Gastrocnemius medialis (tissue), 4 donors: Measurements from ENCODE around the gene C9. TPM values are rescaled to one million over a fixed set of nuclear protein-coding genes. Genes with fewer than 3 reads are reported as not detected.

Experiments used
- ATAC-seq, 2 donors: fragments of 150-250 bp; one replicate each; pipeline ENCODE4 v1.9.1; 2016
- DNase-seq, 2 donors: peaks; one replicate each; pipeline ENCODE4 v3.0.0-alpha.2; 2019
- H3K27ac ChIP-seq, 4 donors: fragments of 200-600 bp; sonication (generic); 1 replicate in 1 of 4; 2 replicates in 3 of 4; pipeline ENCODE4 v1.5.1; 2016 to 2018; ENCODE audit warnings: mild to moderate bottlenecking in 2 of 4, moderate library complexity in 1 of 4
- H3K27me3 ChIP-seq, 3 donors: fragments of 200-600 bp; sonication (generic) in 2 of 3; 1 replicate in 1 of 3; 2 replicates in 2 of 3; pipeline versions ENCODE4 v1.5.1 to v1.6.0; 2016 to 2019; ENCODE audit warnings: mild to moderate bottlenecking in 1 of 3, moderate library complexity in 1 of 3
- H3K36me3 ChIP-seq, 2 donors: fragments of 200-600 bp; sonication (generic) in 1 of 2; one replicate each; pipeline ENCODE4 v1.5.1; 2017 to 2018
- H3K4me1 ChIP-seq, 2 donors: fragments of 200-600 bp; sonication (generic) in 1 of 2; one replicate each; pipeline ENCODE4 v1.5.1; 2016 to 2017; ENCODE audit warnings: mild to moderate bottlenecking in 2 of 2
- H3K4me3 ChIP-seq, 4 donors: fragments of 200-600 bp; sonication (generic) in 3 of 4; 1 replicate in 1 of 4; 2 replicates in 3 of 4; pipeline ENCODE4 v1.5.1; 2016 to 2019; ENCODE audit warnings: mild to moderate bottlenecking in 2 of 4
- H3K9me3 ChIP-seq, 3 donors: fragments of 200-600 bp; sonication (generic) in 2 of 3; 1 replicate in 1 of 3; 2 replicates in 2 of 3; pipeline ENCODE4 v1.5.1; 2016 to 2019
- POLR2A ChIP-seq, 2 donors: fragments of 450-650 bp; IDR thresholded peaks; one replicate each; pipeline ENCODE4 v1.6.1; 2017; ENCODE audit warnings: antibody characterized with exemption in 2 of 2, mild to moderate bottlenecking in 2 of 2, moderate library complexity in 2 of 2
- in situ Hi-C, 4 donors: fragments of 200-750 bp; cut with MboI; loops; one replicate each; pipeline versions ENCODE4 v1.15.0 to v1.8.0; 2017; ENCODE audit warnings: low sequenced_read_pairs in 4 of 4
- intact Hi-C: fragments of 100-400 bp; cut with DNase I; formaldehyde crosslinking; loops from one replicate; pipeline ENCODE4 v1.15.1; 2023; ENCODE audit warnings: low total_unique reads
- total RNA-seq, 4 donors: library from RNA; depleted of rRNA; stranded (reverse); fragments of >200 nt; gene quantifications; one replicate each; pipeline versions ENCODE4 v1.1.0 to v1.2.3, GENCODE V29; 2016
- TF ChIP-seq, protein P1 (sequence below), 5 experiments: fragments of 450-650 bp in 3 of 5; fragments of 200-600 bp in 2 of 5; sonication (generic) in 2 of 5; IDR thresholded peaks in 4 of 5; conservative IDR thresholded peaks in 1 of 5; 1 replicate in 4 of 5; 2 replicates in 1 of 5; pipeline ENCODE4 v1.5.1; 2016 to 2019; ENCODE audit warnings: antibody characterized with exemption in 5 of 5, mild to moderate bottlenecking in 3 of 5, moderate library complexity in 3 of 5

Gene C9
- total RNA-seq, 4 donors from 2014 or later = 2.6 to 5.3 TPM; not detected in 2

DNA sequence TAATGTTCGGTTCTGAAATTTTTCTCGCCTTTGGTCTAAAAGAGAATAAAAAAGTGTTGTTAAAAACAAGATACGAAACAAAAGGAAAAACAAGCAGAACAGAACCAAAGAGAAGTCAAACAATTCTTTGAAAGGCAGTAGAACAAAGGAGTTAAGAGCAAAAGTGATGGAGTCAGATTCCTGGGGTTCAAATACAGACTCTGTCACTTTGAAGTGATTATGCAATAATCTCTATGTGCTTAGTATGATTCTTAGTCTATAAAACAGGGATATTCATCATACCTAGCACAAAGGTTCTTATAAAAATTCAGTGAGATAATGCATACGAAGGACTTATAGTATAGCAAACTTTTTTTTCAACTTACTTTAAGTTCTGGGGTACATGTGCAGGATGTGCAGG, 48.3 kb downstream of the C9 start:
- TF ChIP-seq, protein P1, sequence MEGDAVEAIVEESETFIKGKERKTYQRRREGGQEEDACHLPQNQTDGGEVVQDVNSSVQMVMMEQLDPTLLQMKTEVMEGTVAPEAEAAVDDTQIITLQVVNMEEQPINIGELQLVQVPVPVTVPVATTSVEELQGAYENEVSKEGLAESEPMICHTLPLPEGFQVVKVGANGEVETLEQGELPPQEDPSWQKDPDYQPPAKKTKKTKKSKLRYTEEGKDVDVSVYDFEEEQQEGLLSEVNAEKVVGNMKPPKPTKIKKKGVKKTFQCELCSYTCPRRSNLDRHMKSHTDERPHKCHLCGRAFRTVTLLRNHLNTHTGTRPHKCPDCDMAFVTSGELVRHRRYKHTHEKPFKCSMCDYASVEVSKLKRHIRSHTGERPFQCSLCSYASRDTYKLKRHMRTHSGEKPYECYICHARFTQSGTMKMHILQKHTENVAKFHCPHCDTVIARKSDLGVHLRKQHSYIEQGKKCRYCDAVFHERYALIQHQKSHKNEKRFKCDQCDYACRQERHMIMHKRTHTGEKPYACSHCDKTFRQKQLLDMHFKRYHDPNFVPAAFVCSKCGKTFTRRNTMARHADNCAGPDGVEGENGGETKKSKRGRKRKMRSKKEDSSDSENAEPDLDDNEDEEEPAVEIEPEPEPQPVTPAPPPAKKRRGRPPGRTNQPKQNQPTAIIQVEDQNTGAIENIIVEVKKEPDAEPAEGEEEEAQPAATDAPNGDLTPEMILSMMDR (IDR thresholded peaks at IDR 0.05 in 4 of 5, conservative IDR thresholded peaks at IDR 0.05 in 1 of 5) = no peak
- TF ChIP-seq POLR2A (IDR thresholded peaks at IDR 0.05) = no peak
- DNase-seq = no peak
- intact Hi-C loops (no loop called here), in situ Hi-C loops (no loop called here)
- no peaks in the 10 kb centered on the region for H3K27me3 ChIP-seq
- H3K9me3 ChIP-seq = no peaks in the 10 kb centered on the region
- no peaks in the 10 kb centered on the region for H3K4me1 ChIP-seq
- no peak overlapping the region for H3K4me3 ChIP-seq
- ATAC-seq = no peak
- H3K36me3 ChIP-seq = no peaks in the 10 kb centered on the region
- no peak overlapping the region for H3K27ac ChIP-seq

- H3K4me3 ChIP-seq = no peak overlapping the region
- in situ Hi-C loops (no loop called here), intact Hi-C loops (no loop called here)
- no peaks in the 10 kb centered on the region for H3K9me3 ChIP-seq
- TF ChIP-seq POLR2A (IDR thresholded peaks at IDR 0.05) = no peak
- TF ChIP-seq, protein P1 (IDR thresholded peaks at IDR 0.05 in 4 of 5, conservative IDR thresholded peaks at IDR 0.05 in 1 of 5) = no peak
- H3K36me3 ChIP-seq = no peaks in the 10 kb centered on the region
- H3K4me1 ChIP-seq = no peaks in the 10 kb centered on the region
- H3K27ac ChIP-seq = no peak overlapping the region
- no peak for DNase-seq
- ATAC-seq = no peak
- H3K27me3 ChIP-seq = no peaks in the 10 kb centered on the region
Measured at GRCh38 chr5:39314591-39314990, 49.7 kb downstream of the C9 start.

- no peak overlapping the region for H3K27ac ChIP-seq
- TF ChIP-seq, protein P1 (IDR thresholded peaks at IDR 0.05 in 4 of 5, conservative IDR thresholded peaks at IDR 0.05 in 1 of 5) = no peak
- no peak for TF ChIP-seq POLR2A (IDR thresholded peaks at IDR 0.05)
- in situ Hi-C loops (no loop called here), intact Hi-C loops (no loop called here)
- H3K36me3 ChIP-seq = no peaks in the 10 kb centered on the region
- no peaks in the 10 kb centered on the region for H3K4me1 ChIP-seq
- H3K9me3 ChIP-seq = no peaks in the 10 kb centered on the region
- ATAC-seq (no peak), DNase-seq (no peak)
- H3K4me3 ChIP-seq = no peak overlapping the region
- no peaks in the 10 kb centered on the region for H3K27me3 ChIP-seq
Measured at GRCh38 chr5:39309534-39309933, 54.8 kb downstream of the C9 start.

- no peaks in the 10 kb centered on the region for H3K4me1 ChIP-seq
- H3K9me3 ChIP-seq = peaks cover 0 to 4% (median 0%) of the 10 kb centered on the region in 3 donors
- in situ Hi-C loops (no loop called here), intact Hi-C loops (no loop called here)
- no peak overlapping the region for H3K27ac ChIP-seq
- no peak overlapping the region for H3K4me3 ChIP-seq
- no peaks in the 10 kb centered on the region for H3K27me3 ChIP-seq
- TF ChIP-seq POLR2A (IDR thresholded peaks at IDR 0.05) = no peak
- TF ChIP-seq, protein P1 (IDR thresholded peaks at IDR 0.05 in 4 of 5, conservative IDR thresholded peaks at IDR 0.05 in 1 of 5) = no peak
- ATAC-seq = no peak
- no peaks in the 10 kb centered on the region for H3K36me3 ChIP-seq
- no peak for DNase-seq
Measured at GRCh38 chr5:39302472-39302871, 61.8 kb downstream of the C9 start.

- no peak overlapping the region for H3K4me3 ChIP-seq
- TF ChIP-seq, protein P1 (IDR thresholded peaks at IDR 0.05 in 4 of 5, conservative IDR thresholded peaks at IDR 0.05 in 1 of 5) = no peak
- TF ChIP-seq POLR2A (IDR thresholded peaks at IDR 0.05) = no peak
- DNase-seq = no peak
- H3K9me3 ChIP-seq = peaks cover 0 to 4% (median 0%) of the 10 kb centered on the region in 3 donors
- no peaks in the 10 kb centered on the region for H3K27me3 ChIP-seq
- ATAC-seq = no peak
- no peaks in the 10 kb centered on the region for H3K4me1 ChIP-seq
- in situ Hi-C loops (no loop called here), intact Hi-C loops (no loop called here)
- H3K27ac ChIP-seq = no peak overlapping the region
- H3K36me3 ChIP-seq = no peaks in the 10 kb centered on the region
Measured at GRCh38 chr5:39301406-39301805, 62.9 kb downstream of the C9 start.
